Ramos (cell line): Measurements from ENCODE around the gene INPP4B.

Source experiments
- in situ Hi-C: fragments of 300-500 bp; cut with MboI; formaldehyde crosslinking; loops from one replicate; pipeline ENCODE4 v1.14.3; 2022; ENCODE audit warnings: low sequenced_read_pairs; ENCODE audit not compliant: unreplicated experiment

Gene INPP4B

GRCh38 chr4:142330311-142330710 lies 515.8 kb downstream of the INPP4B start:
- in situ Hi-C loops = no loop called here

- in situ Hi-C loops = no loop called here
Measured at GRCh38 chr4:142329313-142329712, 516.8 kb downstream of the INPP4B start.

GRCh38 chr4:142326181-142326580 lies 519.9 kb downstream of the INPP4B start:
- in situ Hi-C loops = no loop called here

GRCh38 chr4:142324572-142324971 lies 521.5 kb downstream of the INPP4B start:
- in situ Hi-C loops = no loop called here

- in situ Hi-C loops = no loop called here
Measured at GRCh38 chr4:142322996-142323395, 523.1 kb downstream of the INPP4B start.

- in situ Hi-C loops = no loop called here
Measured at GRCh38 chr4:142318280-142318679, 527.8 kb downstream of the INPP4B start.

- in situ Hi-C loops = no loop called here
Measured at GRCh38 chr4:142316913-142317312, 529.2 kb downstream of the INPP4B start.

- in situ Hi-C loops = no loop called here
Measured at GRCh38 chr4:142316025-142316424, 530.1 kb downstream of the INPP4B start.

GRCh38 chr4:142314686-142315085 lies 531.4 kb downstream of the INPP4B start:
- in situ Hi-C loops = no loop called here

- in situ Hi-C loops = no loop called here
Measured at GRCh38 chr4:142314247-142314646, 531.9 kb downstream of the INPP4B start.

GRCh38 chr4:142312391-142312790 lies 533.7 kb downstream of the INPP4B start:
- in situ Hi-C loops = no loop called here

GRCh38 chr4:142311916-142312315 lies 534.2 kb downstream of the INPP4B start:
- in situ Hi-C loops = no loop called here

GRCh38 chr4:142309772-142310171 lies 536.3 kb downstream of the INPP4B start:
- in situ Hi-C loops = no loop called here

GRCh38 chr4:142307857-142308256 lies 538.2 kb downstream of the INPP4B start:
- in situ Hi-C loops = no loop called here

GRCh38 chr4:142297313-142297712 lies 548.8 kb downstream of the INPP4B start:
- in situ Hi-C loops = no loop called here

GRCh38 chr4:142293536-142293935 lies 552.6 kb downstream of the INPP4B start:
- in situ Hi-C loops = no loop called here

GRCh38 chr4:142292231-142292630 lies 553.9 kb downstream of the INPP4B start:
- in situ Hi-C loops = no loop called here

- in situ Hi-C loops = no loop called here
Measured at GRCh38 chr4:142291299-142292050, 554.6 kb downstream of the INPP4B start.

- in situ Hi-C loops = no loop called here
Measured at GRCh38 chr4:142287371-142287770, 558.7 kb downstream of the INPP4B start.

- in situ Hi-C loops = no loop called here
Measured at GRCh38 chr4:142285222-142285583, 560.9 kb downstream of the INPP4B start.

GRCh38 chr4:142284402-142285221 lies 561.5 kb downstream of the INPP4B start:
- in situ Hi-C loops = no loop called here
